AG08396 (cell line): ENCODE results near the gene ATP5IF1.
A peak's percentile ranks its signal among the peaks of the same experiment; 100 is the strongest.

Source experiments
- DNase-seq: peaks from one replicate; pipeline ENCODE4 v3.0.0; 2012; ENCODE audit warnings: low spot score, mixed read lengths

ATP5IF1 gene

DNA sequence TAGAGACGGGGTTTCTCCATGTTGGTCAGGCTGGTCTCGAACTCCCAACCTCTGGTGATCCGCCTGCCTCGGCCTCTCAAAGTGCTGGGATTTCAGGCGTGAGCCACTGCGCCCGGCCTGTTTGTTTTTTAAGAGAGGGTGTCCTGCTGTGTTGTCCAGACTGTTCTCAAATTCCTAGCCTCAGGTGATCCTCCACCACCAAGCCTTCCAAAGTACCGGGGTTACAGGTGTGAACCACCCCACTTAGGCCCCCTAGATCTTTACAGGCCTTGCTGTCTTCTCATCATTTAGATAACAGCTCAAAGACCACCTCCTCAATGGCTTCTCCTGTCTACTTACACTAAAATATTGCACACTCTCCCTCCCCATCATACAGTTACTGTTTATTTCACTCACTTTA is 29.7 kb downstream of the ATP5IF1 start:
- DNase-seq = no peak

- peak; percentile 1 for DNase-seq
These were observed 31.0 kb downstream of the ATP5IF1 start for GRCh38 chr1:28266920-28267322.

DNA sequence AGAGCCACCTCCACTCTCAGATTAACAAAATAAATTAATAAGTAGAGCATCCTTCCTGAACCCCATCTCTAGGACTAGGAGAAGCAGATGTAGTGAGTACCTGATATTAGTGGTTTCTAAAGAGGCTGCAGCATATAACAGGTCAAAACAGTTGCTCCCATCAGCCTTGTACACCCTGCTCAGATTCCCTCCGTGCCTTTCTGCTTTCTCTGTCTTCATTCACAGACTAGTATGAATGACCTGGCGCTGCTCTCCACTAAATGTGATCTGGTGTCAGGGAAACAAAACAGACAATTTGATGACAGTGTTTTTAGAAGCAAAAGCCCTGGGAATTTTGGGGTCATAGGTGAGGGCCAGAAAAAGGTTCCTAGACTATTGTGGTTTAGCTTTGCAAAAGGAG is 31.7 kb downstream of the ATP5IF1 start:
- DNase-seq = peak; percentile 0

DNA sequence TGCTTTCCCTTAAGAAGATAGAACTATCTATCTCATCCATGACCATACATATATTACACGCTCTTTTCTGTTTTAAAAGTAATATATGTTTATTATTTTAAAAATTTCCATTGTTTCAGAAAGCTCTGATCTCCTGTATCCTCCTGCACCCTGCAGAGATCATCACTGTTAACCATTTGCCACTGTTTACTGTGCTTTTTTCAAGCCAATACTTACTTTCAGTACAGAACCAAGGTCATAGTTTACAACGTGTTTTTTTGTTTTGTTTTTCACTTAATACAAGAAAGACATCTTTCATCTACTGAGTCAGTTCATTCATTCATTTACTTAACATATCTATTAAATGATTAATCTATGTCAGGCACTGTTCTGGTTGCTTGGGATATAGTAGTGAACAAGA is 33.6 kb downstream of the ATP5IF1 start:
- no peak for DNase-seq

- no peak for DNase-seq
These were observed 36.4 kb downstream of the ATP5IF1 start for GRCh38 chr1:28272215-28272852.

DNA sequence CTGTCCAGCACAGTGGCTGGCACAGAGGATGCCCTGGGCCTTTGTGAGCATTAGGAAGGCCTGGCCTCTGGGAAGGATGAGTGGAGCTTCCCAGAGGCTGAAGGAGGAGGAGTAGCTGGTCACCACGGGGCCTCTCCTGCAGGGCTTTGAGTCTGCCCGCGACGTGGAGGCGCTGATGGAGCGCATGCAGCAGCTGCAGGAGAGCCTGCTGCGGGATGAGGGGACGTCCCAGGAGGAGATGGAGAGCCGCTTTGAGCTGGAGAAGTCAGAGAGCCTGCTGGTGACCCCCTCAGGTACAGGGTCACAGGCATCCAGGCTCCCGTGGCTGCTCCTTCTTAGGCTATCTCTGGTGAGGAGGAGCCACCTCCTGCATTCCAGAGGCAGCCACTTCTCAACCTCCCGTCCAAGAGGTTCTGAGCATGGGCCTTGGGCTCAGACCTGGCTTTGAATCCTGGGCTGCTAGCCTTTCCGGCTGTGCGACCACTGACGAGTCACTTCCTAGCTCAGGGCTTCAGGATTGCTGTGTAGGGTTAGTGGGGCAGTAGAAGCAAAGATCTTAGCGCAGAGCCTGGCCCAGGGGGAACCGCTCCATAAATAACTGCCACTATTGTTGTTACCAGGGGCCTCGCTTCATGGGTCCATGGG is 37.4 kb downstream of the ATP5IF1 start:
- no peak for DNase-seq

GRCh38 chr1:28278763-28279162 is 42.8 kb downstream of the ATP5IF1 start:
- DNase-seq = no peak

- DNase-seq = no peak
These were observed 43.8 kb downstream of the ATP5IF1 start for GRCh38 chr1:28279721-28280120.

GRCh38 chr1:28280501-28280900 is 44.6 kb downstream of the ATP5IF1 start:
- DNase-seq = no peak

DNA sequence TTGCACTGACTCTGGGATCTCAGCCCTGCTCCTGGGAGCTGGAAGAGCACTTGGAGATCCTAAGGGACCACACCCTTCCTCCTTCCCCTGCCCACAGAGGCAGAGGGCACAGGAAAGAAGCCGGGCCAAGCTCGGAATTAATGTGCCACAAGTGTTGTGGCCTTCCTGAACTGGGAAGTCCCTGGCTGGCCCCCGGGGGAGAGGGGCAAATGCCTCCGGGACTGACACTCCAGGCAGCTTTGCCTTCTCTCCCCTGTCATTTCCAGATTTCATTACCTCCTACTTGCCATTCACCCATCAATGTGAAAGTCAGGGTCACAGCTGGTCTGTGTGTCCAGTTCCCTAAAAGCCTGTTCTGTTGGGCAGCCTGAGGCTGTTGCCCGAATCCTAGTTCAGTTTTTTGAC is 45.1 kb downstream of the ATP5IF1 start:
- DNase-seq = no peak

DNA sequence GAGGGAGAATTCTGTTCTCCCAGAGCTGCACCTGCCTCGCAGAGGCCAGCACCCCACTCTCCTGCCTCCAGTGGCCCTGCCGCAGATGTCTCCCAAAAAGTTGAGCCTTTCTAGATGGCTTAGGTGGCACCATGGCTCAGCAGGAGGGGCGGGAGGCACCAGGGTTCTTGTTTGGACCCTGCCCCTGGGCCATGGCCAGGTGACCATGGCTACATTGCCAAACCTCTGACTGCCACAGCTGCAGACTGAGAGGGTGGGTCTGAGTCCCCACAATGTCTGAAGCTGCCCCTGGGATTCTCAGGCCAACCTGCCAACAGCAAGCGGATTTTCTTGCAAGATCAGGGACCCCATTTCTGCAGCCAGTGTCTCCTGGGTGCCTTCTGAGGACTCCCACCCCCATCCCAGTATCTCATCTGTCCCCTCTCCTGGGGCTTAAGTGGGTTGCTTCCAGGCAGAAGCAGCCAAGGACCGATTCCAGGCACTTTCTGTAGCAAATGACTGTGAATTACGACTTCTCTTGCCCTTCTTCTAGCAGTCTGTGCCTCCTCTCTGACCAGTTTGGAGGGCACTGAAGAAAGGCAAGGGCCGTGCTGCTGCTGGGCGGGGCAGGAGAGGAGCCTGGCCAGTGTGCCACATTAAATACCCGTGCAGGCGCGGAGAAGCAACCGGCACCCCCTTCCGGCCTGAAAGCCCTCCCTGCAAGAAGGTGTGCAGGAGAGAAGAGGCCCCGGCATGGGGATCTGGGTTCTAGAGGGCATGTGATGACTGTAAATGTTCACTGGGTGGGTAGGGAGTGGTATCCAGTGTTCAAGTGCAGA is 45.9 kb downstream of the ATP5IF1 start:
- DNase-seq = no peak

GRCh38 chr1:28282426-28283407 is 46.8 kb downstream of the ATP5IF1 start:
- no peak for DNase-seq

- no peak for DNase-seq
These were observed 50.2 kb downstream of the ATP5IF1 start for GRCh38 chr1:28286111-28286510.
